Vagina (tissue), 2 donors: ENCODE measurements around the gene GAL. TPM values are rescaled to one million over a fixed set of nuclear protein-coding genes. Genes with fewer than 3 reads are reported as not detected.
"Not testable (repeated sequence)": the region's sequence is repeated elsewhere in the genome, so short reads cannot be mapped to it uniquely, and the experiment has no call there.

Experiments
- DNase-seq, 2 donors: peaks; one replicate each; pipeline ENCODE4 v3.0.0-alpha.2; 2017; ENCODE audit errors: extremely low spot score in 2 of 2
- H3K27ac ChIP-seq: fragments of 200-600 bp; sonication (generic); one replicate; pipeline ENCODE4 v1.5.1; 2019
- H3K27me3 ChIP-seq: fragments of 200-600 bp; sonication (generic); one replicate; pipeline ENCODE4 v1.5.1; 2019
- H3K36me3 ChIP-seq, 2 donors: fragments of 200-600 bp; sonication (generic); one replicate each; pipeline ENCODE4 v1.5.1; 2017 to 2019
- H3K4me1 ChIP-seq: fragments of 200-600 bp; sonication (generic); one replicate; pipeline ENCODE4 v1.5.1; 2019
- H3K4me3 ChIP-seq, 2 donors: fragments of 200-600 bp; sonication (generic); 1 replicate in 1 of 2; 2 replicates in 1 of 2; pipeline ENCODE4 v1.5.1; 2016 to 2019
- H3K9me3 ChIP-seq: fragments of 200-600 bp; sonication (generic); one replicate; pipeline ENCODE4 v1.5.1; 2019
- CTCF ChIP-seq, 3 experiments: fragments of 450-650 bp in 2 of 3; fragments of 200-600 bp in 1 of 3; sonication (generic) in 1 of 3; IDR thresholded peaks; one replicate each; pipeline ENCODE4 v1.5.1; 2017 to 2019; ENCODE audit warnings: antibody characterized with exemption in 3 of 3, mild to moderate bottlenecking in 2 of 3, moderate library complexity in 2 of 3
- POLR2A ChIP-seq, 2 donors: fragments of 450-650 bp; IDR thresholded peaks; one replicate each; pipeline ENCODE4 v1.6.1; 2017; ENCODE audit warnings: antibody characterized with exemption in 2 of 2, mild to moderate bottlenecking in 2 of 2, moderate library complexity in 2 of 2
- POLR2AphosphoS5 ChIP-seq, 2 donors: sonication (generic); formaldehyde crosslinking; IDR thresholded peaks; one replicate each; pipeline ENCODE4 v1.9.0; 2017; ENCODE audit warnings: antibody characterized with exemption in 2 of 2, mild to moderate bottlenecking in 2 of 2, low read depth in 1 of 2; ENCODE audit not compliant: insufficient read depth in 1 of 2
- intact Hi-C: fragments of 100-400 bp; cut with DNase I; formaldehyde crosslinking; loops from one replicate; pipeline ENCODE4 v1.15.1; 2023
- total RNA-seq: library from RNA; depleted of rRNA; stranded (reverse); fragments of >200 nt; gene quantifications from one replicate; pipeline ENCODE4 v1.2.3, GENCODE V29; 2016

Gene GAL
- total RNA-seq: 15.7 TPM

- DNase-seq: no peak
- no peaks in the 10 kb centered on the region for H3K36me3 ChIP-seq
- no peak within 1 kb of the TSS for H3K27ac ChIP-seq
- peaks cover 8% of the 10 kb centered on the region for H3K27me3 ChIP-seq
- intact Hi-C loops: no loop called here
- no peaks in the 10 kb centered on the region for H3K9me3 ChIP-seq
- peak within 1 kb of the TSS; percentile 22 to 41 for H3K4me3 ChIP-seq
- H3K4me1 ChIP-seq: peaks cover 8% of the 10 kb centered on the region
- TF ChIP-seq POLR2A (IDR thresholded peaks at IDR 0.05) (no peak), POLR2AphosphoS5 (IDR thresholded peaks at IDR 0.05; ENCODE audit: insufficient read depth in 1 of 2, low read depth in 1 of 2) (no peak)
Observed at GRCh38 chr11:68684385-68685356, at the start of gene GAL. Gene GAL (plus strand): TSS chr11:68684544. CDS start chr11:68684924, 380 bp downstream.

- H3K36me3 ChIP-seq, H3K4me3 ChIP-seq, intact Hi-C loops, DNase-seq, H3K27me3 ChIP-seq, H3K9me3 ChIP-seq, H3K27ac ChIP-seq, H3K4me1 ChIP-seq: not testable (repeated sequence)
Observed at GRCh38 chr11:68634606-68635005, 49.7 kb upstream of the GAL start.

GRCh38 chr11:68635172-68635571 is 49.2 kb upstream of the GAL start:
- not testable (repeated sequence) for H3K9me3 ChIP-seq, DNase-seq, H3K4me3 ChIP-seq

GRCh38 chr11:68635883-68636282 is 48.5 kb upstream of the GAL start:
- H3K27me3 ChIP-seq, H3K36me3 ChIP-seq, H3K4me3 ChIP-seq, H3K9me3 ChIP-seq, H3K27ac ChIP-seq, H3K4me1 ChIP-seq, DNase-seq, intact Hi-C loops: not testable (repeated sequence)

More at GRCh38 chr11:68635172-68635571, 49.2 kb upstream of the GAL start:
- H3K4me1 ChIP-seq, intact Hi-C loops, H3K27me3 ChIP-seq, H3K27ac ChIP-seq, H3K36me3 ChIP-seq: not testable (repeated sequence)

GRCh38 chr11:68639322-68639721 is 45.0 kb upstream of the GAL start:
- H3K27ac ChIP-seq, H3K9me3 ChIP-seq, intact Hi-C loops, H3K4me1 ChIP-seq, DNase-seq, H3K4me3 ChIP-seq, H3K36me3 ChIP-seq, H3K27me3 ChIP-seq: not testable (repeated sequence)

GRCh38 chr11:68641880-68642279 is 42.5 kb upstream of the GAL start:
- Histone ChIP-seq H3K27ac (no peak overlapping the region), H3K4me1 (no peaks in the 10 kb centered on the region), H3K9me3 (no peaks in the 10 kb centered on the region), H3K36me3 (no peaks in the 10 kb centered on the region), H3K27me3 (no peaks in the 10 kb centered on the region), H3K4me3 (no peak overlapping the region)
- intact Hi-C loops: no loop called here
- no peak for TF ChIP-seq CTCF (IDR thresholded peaks at IDR 0.05)
- no peak for DNase-seq

GRCh38 chr11:68643585-68643984 is 40.8 kb upstream of the GAL start:
- Histone ChIP-seq H3K4me3 (no peak overlapping the region), H3K9me3 (no peaks in the 10 kb centered on the region), H3K4me1 (no peaks in the 10 kb centered on the region), H3K27me3 (no peaks in the 10 kb centered on the region), H3K27ac (no peak overlapping the region), H3K36me3 (no peaks in the 10 kb centered on the region)
- DNase-seq: no peak
- intact Hi-C loops: no loop called here
- TF ChIP-seq POLR2AphosphoS5 (IDR thresholded peaks at IDR 0.05; ENCODE audit: insufficient read depth in 1 of 2, low read depth in 1 of 2) (no peak), POLR2A (IDR thresholded peaks at IDR 0.05) (no peak), CTCF (IDR thresholded peaks at IDR 0.05) (no peak)
